ENCODE results near the gene ELSPBP1. TPM values are rescaled to one million over a fixed set of nuclear protein-coding genes. Genes with fewer than 3 reads are reported as not detected.

Gene ELSPBP1
- total RNA-seq, 1 experiment from 2014 or later = not detected

GRCh38 chr19:48060381-48060780, 65.9 kb downstream of the ELSPBP1 start:
- no peaks in the 10 kb centered on the region for H3K79me2 ChIP-seq (ENCODE audit: low read depth)
- no peak overlapping the region for H2AFZ ChIP-seq
- ChIA-PET CTCF (interaction anchor here (0.5 kb wide), 1 partner anchor 860 kb away, joined by 4 read pairs; no protein-coding TSS in a partner anchor), POLR2A (ENCODE audit: unreplicated experiment) (no interaction called here)
- no TSS peak for BruUV-seq (replicated peaks)
- H4K20me1 ChIP-seq (ENCODE audit: insufficient read depth) = no peaks in the 10 kb centered on the region
- H3K4me3 ChIP-seq = no peak overlapping the region
- H3K4me1 ChIP-seq (replicated peaks; ENCODE audit: insufficient read depth) = no peaks in the 10 kb centered on the region
- no peak overlapping the region for H3K27ac ChIP-seq
- no peak for DNase-seq
- intact Hi-C loops (cut with micrococcal nuclease; ENCODE audit: unreplicated experiment) = no loop called here
- TF ChIP-seq CTCF (conservative IDR thresholded peaks at IDR 0.05) (no peak), EZH2 (IDR thresholded peaks at IDR 0.05; ENCODE audit: low read depth) (no peak)
- no peaks in the 10 kb centered on the region for H3K36me3 ChIP-seq (ENCODE audit: low read depth)
- H3K9me3 ChIP-seq (ENCODE audit: insufficient read depth, low read depth) = no peaks in the 10 kb centered on the region
- no peak overlapping the region for H3K4me2 ChIP-seq
- H3F3A ChIP-seq (ENCODE audit: insufficient read depth, low read depth) = no peaks in the 10 kb centered on the region
- peaks cover 87% of the 10 kb centered on the region for H3K27me3 ChIP-seq (ENCODE audit: insufficient read depth, low read depth)
- H3K9me2 ChIP-seq (ENCODE audit: insufficient read depth) = no peaks in the 10 kb centered on the region

GRCh38 chr19:48061401-48062344, 67.2 kb downstream of the ELSPBP1 start:
- Histone ChIP-seq H3F3A (ENCODE audit: insufficient read depth, low read depth) (no peaks in the 10 kb centered on the region), H4K20me1 (ENCODE audit: insufficient read depth) (no peaks in the 10 kb centered on the region), H3K4me3 (no peak overlapping the region), H3K4me2 (no peak overlapping the region), H3K4me1 (replicated peaks; ENCODE audit: insufficient read depth) (no peaks in the 10 kb centered on the region), H3K27ac (no peak overlapping the region), H3K9me2 (ENCODE audit: insufficient read depth) (no peaks in the 10 kb centered on the region), H3K27me3 (ENCODE audit: insufficient read depth, low read depth) (peaks cover 86% of the 10 kb centered on the region), H3K36me3 (ENCODE audit: low read depth) (no peaks in the 10 kb centered on the region), H2AFZ (no peak overlapping the region), H3K79me2 (ENCODE audit: low read depth) (no peaks in the 10 kb centered on the region), H3K9me3 (ENCODE audit: insufficient read depth, low read depth) (no peaks in the 10 kb centered on the region)
- intact Hi-C loops (cut with micrococcal nuclease; ENCODE audit: unreplicated experiment) = no loop called here
- no peak for DNase-seq
- CTCF ChIA-PET = no interaction called here
- BruUV-seq (replicated peaks) = no TSS peak
- TF ChIP-seq EZH2 (IDR thresholded peaks at IDR 0.05; ENCODE audit: low read depth) (no peak), CTCF (conservative IDR thresholded peaks at IDR 0.05) (no peak)
- POLR2A ChIA-PET (ENCODE audit: unreplicated experiment) = no interaction called here

GRCh38 chr19:48064509-48064908, 70.1 kb downstream of the ELSPBP1 start:
- no peaks in the 10 kb centered on the region for H3K9me2 ChIP-seq (ENCODE audit: insufficient read depth)
- no peaks in the 10 kb centered on the region for H3K36me3 ChIP-seq (ENCODE audit: low read depth)
- no peaks in the 10 kb centered on the region for H3K4me1 ChIP-seq (replicated peaks; ENCODE audit: insufficient read depth)
- BruUV-seq (replicated peaks) = no TSS peak
- peaks cover 86% of the 10 kb centered on the region for H3K27me3 ChIP-seq (ENCODE audit: insufficient read depth, low read depth)
- no peak for DNase-seq
- H3F3A ChIP-seq (ENCODE audit: insufficient read depth, low read depth) = no peaks in the 10 kb centered on the region
- H2AFZ ChIP-seq = no peak overlapping the region
- TF ChIP-seq EZH2 (IDR thresholded peaks at IDR 0.05; ENCODE audit: low read depth) (no peak), CTCF (conservative IDR thresholded peaks at IDR 0.05) (no peak)
- POLR2A ChIA-PET (ENCODE audit: unreplicated experiment) = no interaction called here
- H3K4me3 ChIP-seq = no peak overlapping the region
- no peak overlapping the region for H3K27ac ChIP-seq
- intact Hi-C loops (cut with micrococcal nuclease; ENCODE audit: unreplicated experiment) = no loop called here
- H3K4me2 ChIP-seq = no peak overlapping the region
- H3K9me3 ChIP-seq (ENCODE audit: insufficient read depth, low read depth) = no peaks in the 10 kb centered on the region
- H4K20me1 ChIP-seq (ENCODE audit: insufficient read depth) = no peaks in the 10 kb centered on the region
- no peaks in the 10 kb centered on the region for H3K79me2 ChIP-seq (ENCODE audit: low read depth)
- CTCF ChIA-PET = no interaction called here
